Natural killer cell (primary cell): ENCODE measurements around the gene AP3B1. TPM values are rescaled to one million over a fixed set of nuclear protein-coding genes. Genes with fewer than 3 reads are reported as not detected.

Experiments
- ATAC-seq, 3 donors: fragments of 150-1000 bp in 2 of 3; fragments of 200-7000 bp in 1 of 3; cut with Tn5 transposase; 1 replicate in 1 of 3; 2 replicates in 2 of 3; pipeline ENCODE4 v1.10.0; 2021; ENCODE audit warnings: mild to moderate bottlenecking in 2 of 3, moderate library complexity in 2 of 3
- DNase-seq, 2 donors: peaks; one replicate each; pipeline versions ENCODE4 v3.0.0 to v3.0.0-alpha.2; 2013 to 2021; ENCODE audit warnings: mixed read lengths in 1 of 2
- H3K27ac ChIP-seq: one replicate; pipeline ENCODE4 v1.5.1; 2013; ENCODE audit warnings: mild to moderate bottlenecking, low read length
- H3K27me3 ChIP-seq: one replicate; pipeline ENCODE4 v1.6.1; 2013; ENCODE audit warnings: low read length; ENCODE audit not compliant: control insufficient read depth, insufficient read depth
- H3K36me3 ChIP-seq: one replicate; pipeline ENCODE4 v1.6.1; 2013; ENCODE audit warnings: low read length; ENCODE audit not compliant: control insufficient read depth, insufficient read depth
- H3K4me1 ChIP-seq: one replicate; pipeline ENCODE4 v1.6.1; 2013; ENCODE audit warnings: low read length; ENCODE audit not compliant: control insufficient read depth, insufficient read depth
- H3K4me3 ChIP-seq: one replicate; pipeline ENCODE4 v1.5.1; 2013; ENCODE audit warnings: low read length
- H3K9me3 ChIP-seq: one replicate; pipeline ENCODE4 v1.6.1; 2013; ENCODE audit warnings: low read length; ENCODE audit not compliant: control insufficient read depth, insufficient read depth
- H3K27ac Mint-ChIP-seq, 2 donors: one replicate each; pipeline ENCODE4 v1.8.0; 2022; ENCODE audit warnings: mild to moderate bottlenecking in 2 of 2, mixed read lengths in 2 of 2, moderate library complexity in 1 of 2
- H3K27me3 Mint-ChIP-seq, 2 donors: one replicate each; pipeline ENCODE4 v1.8.0; 2022; ENCODE audit warnings: low read depth in 2 of 2, mixed read lengths in 2 of 2
- H3K36me3 Mint-ChIP-seq: one replicate; pipeline ENCODE4 v1.8.0; 2022; ENCODE audit warnings: mixed read lengths
- H3K4me1 Mint-ChIP-seq, 2 donors: one replicate each; pipeline ENCODE4 v1.8.0; 2022; ENCODE audit warnings: mixed read lengths in 2 of 2
- H3K4me3 Mint-ChIP-seq: one replicate; pipeline ENCODE4 v1.8.0; 2022; ENCODE audit warnings: mild to moderate bottlenecking, moderate library complexity, mixed read lengths
- H3K9me3 Mint-ChIP-seq, 2 donors: one replicate each; pipeline ENCODE4 v1.8.0; 2022; ENCODE audit warnings: mixed read lengths in 2 of 2
- CTCF ChIP-seq: fragments of 200-600 bp; IDR thresholded peaks from one replicate; pipeline ENCODE4 v1.8.0; 2022; ENCODE audit warnings: antibody characterized with exemption
- WGBS: methylation state at CpG from one replicate; pipeline ENCODE4 v1.1.7; 2013; ENCODE audit warnings: missing lambda C conversion rate; ENCODE audit not compliant: insufficient coverage; 5-methylcytosine and 5-hydroxymethylcytosine counted together
- intact Hi-C: fragments of 100-400 bp; cut with micrococcal nuclease; formaldehyde crosslinking; loops from one replicate; pipeline ENCODE4 v1.14.2; 2022
- total RNA-seq, 4 donors: library from RNA; stranded (reverse); fragments of 120-200 nt in 1 of 4; gene quantifications; one replicate each; pipeline versions ENCODE4 v1.2.3 to v1.2.4, GENCODE V29; 2013 to 2022

Gene AP3B1
- total RNA-seq, 3 donors from 2014 or later (not counting 1 experiment from before 2014, with no cell fraction given) = 48.5 to 58.2 (median 56.2) TPM

- no peak overlapping the region for H3K27ac Mint-ChIP-seq
- Histone ChIP-seq H3K27ac (no peak overlapping the region), H3K27me3 (no peaks in the 10 kb centered on the region), H3K36me3 (no peaks in the 10 kb centered on the region), H3K4me1 (no peaks in the 10 kb centered on the region), H3K4me3 (no peak overlapping the region), H3K9me3 (no peaks in the 10 kb centered on the region)
- H3K36me3 Mint-ChIP-seq = no peaks in the 10 kb centered on the region
- no peaks in the 10 kb centered on the region for H3K27me3 Mint-ChIP-seq
- intact Hi-C loops = no loop called here
- WGBS = 100% methylated on average over 1 of the region's 3 CpGs
- DNase-seq = no peak
- H3K4me1 Mint-ChIP-seq = no peaks in the 10 kb centered on the region
- no peak for ATAC-seq
- no peak overlapping the region for H3K4me3 Mint-ChIP-seq
- H3K9me3 Mint-ChIP-seq = no peaks in the 10 kb centered on the region
- TF ChIP-seq CTCF = no peak
Observed at GRCh38 chr5:78007233-78007632, 287.3 kb downstream of the AP3B1 start.

- no peaks in the 10 kb centered on the region for H3K27me3 ChIP-seq
- peaks cover 2% of the 10 kb centered on the region for H3K36me3 ChIP-seq
- intact Hi-C loops = no loop called here
- no peak overlapping the region for H3K27ac ChIP-seq
- DNase-seq (no peak), ATAC-seq (no peak)
- no peaks in the 10 kb centered on the region for H3K36me3 Mint-ChIP-seq
- H3K9me3 ChIP-seq = no peaks in the 10 kb centered on the region
- 100% methylated on average over 3 of the region's 7 CpGs for WGBS
- no peak overlapping the region for H3K4me3 Mint-ChIP-seq
- no peaks in the 10 kb centered on the region for H3K9me3 Mint-ChIP-seq
- H3K4me1 ChIP-seq = no peaks in the 10 kb centered on the region
- TF ChIP-seq CTCF = no peak
- no peak overlapping the region for H3K4me3 ChIP-seq
- no peaks in the 10 kb centered on the region for H3K27me3 Mint-ChIP-seq
- H3K4me1 Mint-ChIP-seq = no peaks in the 10 kb centered on the region
- no peak overlapping the region for H3K27ac Mint-ChIP-seq
Observed at GRCh38 chr5:78006449-78006848, 288.0 kb downstream of the AP3B1 start.

- Histone ChIP-seq H3K27ac (no peak overlapping the region), H3K9me3 (no peaks in the 10 kb centered on the region), H3K36me3 (peaks cover 6% of the 10 kb centered on the region), H3K27me3 (no peaks in the 10 kb centered on the region), H3K4me1 (no peaks in the 10 kb centered on the region), H3K4me3 (no peak overlapping the region)
- H3K4me3 Mint-ChIP-seq = no peak overlapping the region
- intact Hi-C loops = no loop called here
- 97% methylated on average over 2 of the region's 5 CpGs for WGBS
- H3K4me1 Mint-ChIP-seq = no peaks in the 10 kb centered on the region
- ATAC-seq = no peak
- TF ChIP-seq CTCF = no peak
- no peak overlapping the region for H3K27ac Mint-ChIP-seq
- H3K36me3 Mint-ChIP-seq = no peaks in the 10 kb centered on the region
- DNase-seq = no peak
- no peaks in the 10 kb centered on the region for H3K27me3 Mint-ChIP-seq
- H3K9me3 Mint-ChIP-seq = no peaks in the 10 kb centered on the region
Observed at GRCh38 chr5:78005021-78005785, 289.3 kb downstream of the AP3B1 start.

- no peaks in the 10 kb centered on the region for H3K9me3 Mint-ChIP-seq
- WGBS = 93% methylated on average over 1 of the region's 1 CpG
Observed at GRCh38 chr5:78004559-78004958, 289.9 kb downstream of the AP3B1 start.

More at GRCh38 chr5:78004559-78004958, 289.9 kb downstream of the AP3B1 start:
- no peaks in the 10 kb centered on the region for H3K4me1 Mint-ChIP-seq
- peaks cover 9% of the 10 kb centered on the region for H3K36me3 ChIP-seq
- no peak overlapping the region for H3K27ac Mint-ChIP-seq
- H3K36me3 Mint-ChIP-seq = no peaks in the 10 kb centered on the region
- H3K27me3 Mint-ChIP-seq = no peaks in the 10 kb centered on the region
- DNase-seq (no peak), ATAC-seq (no peak)
- H3K27me3 ChIP-seq = no peaks in the 10 kb centered on the region
- H3K4me3 Mint-ChIP-seq = no peak overlapping the region
- H3K4me1 ChIP-seq = no peaks in the 10 kb centered on the region
- H3K9me3 ChIP-seq = no peaks in the 10 kb centered on the region
- intact Hi-C loops = no loop called here
- H3K4me3 ChIP-seq = no peak overlapping the region
- no peak overlapping the region for H3K27ac ChIP-seq
- no peak for TF ChIP-seq CTCF
